GM10847 (cell line): ENCODE data around the gene MST1.
A peak's percentile ranks its signal among the peaks of the same experiment; 100 is the strongest.

Experiments used
- POLR2A ChIP-seq: IDR thresholded peaks from 2 replicates; pipeline ENCODE4 v1.6.1; 2011; ENCODE audit not compliant: insufficient read length; ENCODE audit errors: extremely low read depth

The MST1 gene

DNA sequence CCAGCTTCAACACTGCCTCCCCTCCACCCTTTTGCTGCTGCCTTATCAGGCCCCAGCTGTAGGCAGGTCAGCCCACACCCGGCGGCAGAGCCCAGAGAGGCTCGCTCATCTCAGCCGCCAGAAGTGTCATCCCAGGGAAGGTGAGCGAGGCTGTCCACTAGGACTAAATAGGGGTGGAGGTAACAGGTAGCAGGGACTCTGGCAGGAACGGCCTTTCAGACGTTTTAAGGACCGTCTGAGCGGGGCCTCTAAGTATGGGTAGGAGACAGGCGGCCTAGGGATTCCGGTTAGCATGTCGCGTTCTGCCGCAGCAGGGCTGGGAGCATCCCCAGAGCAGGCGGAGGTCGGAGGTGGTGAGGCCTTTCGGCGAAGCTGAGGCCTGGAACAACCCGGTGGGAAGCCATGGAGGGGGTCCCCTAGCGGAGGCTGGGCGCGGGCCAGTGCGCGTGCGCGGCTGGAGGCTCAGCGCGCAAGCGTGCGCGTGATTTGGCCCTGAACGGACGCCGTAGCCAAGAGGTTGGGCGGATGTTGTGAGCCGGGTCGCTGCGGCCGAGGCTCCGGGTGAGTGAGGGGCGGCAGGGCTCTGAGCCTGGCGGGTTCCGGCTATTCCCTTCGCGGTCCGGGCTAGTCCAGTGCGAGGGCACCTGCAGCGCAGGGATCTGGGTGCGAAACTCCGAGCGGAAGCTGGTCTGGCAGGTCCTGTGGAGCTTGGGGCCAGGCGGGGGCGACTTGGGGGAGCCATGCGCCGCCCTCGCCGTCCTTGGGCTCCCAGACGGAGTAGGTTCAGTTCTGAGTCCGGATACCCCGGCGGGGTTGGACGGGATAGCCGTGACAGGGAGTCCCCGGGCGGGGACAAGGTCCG, at the start of gene MST1, which contains the start of gene RNF123:
Gene MST1, minus strand, starts transcription at position 429 of the 862 bp plus-strand sequence. CDS start 783 bp downstream, outside the sequence.
Gene RNF123, plus strand, starts transcription at position 512 of the 862 bp plus-strand sequence. CDS start 1,609 bp downstream, outside the sequence.
- TF ChIP-seq POLR2A = peak; percentile 51

- no peak for TF ChIP-seq POLR2A
Measured at GRCh38 chr3:49738067-49738713, 48.9 kb upstream of the MST1 start.

DNA sequence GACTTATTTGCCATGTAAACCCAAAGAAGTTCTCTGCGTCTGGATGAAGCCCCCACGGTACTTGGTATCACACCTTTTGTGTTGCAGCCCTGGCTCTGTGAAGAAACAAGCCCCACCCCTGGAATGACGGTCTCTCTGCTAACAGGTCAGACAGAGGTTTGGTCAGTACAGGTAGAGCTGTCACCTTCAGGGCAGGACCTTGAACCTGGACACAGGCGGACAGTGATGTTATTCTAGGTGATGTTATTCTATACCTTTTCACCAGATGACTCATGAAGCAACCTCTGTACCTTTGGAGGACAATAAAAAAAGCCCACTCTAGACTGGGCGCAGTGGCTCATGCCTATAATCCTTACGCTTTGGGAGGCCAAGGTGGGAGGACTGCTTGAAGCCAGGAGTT, 45.5 kb upstream of the MST1 start:
- no peak for TF ChIP-seq POLR2A

- no peak for TF ChIP-seq POLR2A
Measured at GRCh38 chr3:49733551-49733950, 44.3 kb upstream of the MST1 start.

GRCh38 chr3:49732597-49732996, 43.3 kb upstream of the MST1 start:
- no peak for TF ChIP-seq POLR2A

DNA sequence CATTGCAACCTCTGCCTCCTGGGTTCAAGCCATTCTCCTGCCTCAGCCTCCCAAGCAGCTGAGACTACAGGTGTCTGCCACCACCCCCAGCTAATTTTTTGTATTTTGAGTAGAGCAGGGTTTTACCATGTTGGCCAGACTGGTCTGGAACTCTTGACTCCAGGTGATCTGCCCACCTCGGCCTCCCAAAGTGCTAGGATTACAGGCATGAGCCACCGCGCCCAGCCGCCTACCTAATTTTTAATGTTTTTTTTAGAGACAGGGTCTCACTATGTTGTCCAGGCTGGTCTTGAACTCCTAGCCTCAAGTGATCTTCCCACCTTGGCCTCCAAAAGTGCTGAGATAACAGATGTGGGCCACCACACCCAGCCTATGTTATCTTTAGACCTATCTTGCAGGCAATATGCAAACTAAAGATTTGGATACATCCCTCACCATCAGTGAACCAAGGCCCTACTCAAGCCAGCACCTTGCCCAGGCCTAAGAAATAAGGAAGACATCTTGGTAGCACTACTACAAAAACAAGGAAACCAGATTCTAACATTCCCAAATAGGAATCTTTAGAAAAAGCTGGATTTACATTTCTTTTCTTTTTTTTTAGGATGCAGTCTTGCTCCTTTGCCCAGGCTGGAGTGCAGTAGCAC, 40.8 kb upstream of the MST1 start:
- no peak for TF ChIP-seq POLR2A

GRCh38 chr3:49727924-49728361, 38.7 kb upstream of the MST1 start:
- TF ChIP-seq POLR2A = no peak

GRCh38 chr3:49727154-49727923, 38.1 kb upstream of the MST1 start:
- TF ChIP-seq POLR2A = no peak

- TF ChIP-seq POLR2A = no peak
Measured at GRCh38 chr3:49725906-49726681, 36.8 kb upstream of the MST1 start.

GRCh38 chr3:49724586-49724985, 35.3 kb upstream of the MST1 start:
- TF ChIP-seq POLR2A = no peak

DNA sequence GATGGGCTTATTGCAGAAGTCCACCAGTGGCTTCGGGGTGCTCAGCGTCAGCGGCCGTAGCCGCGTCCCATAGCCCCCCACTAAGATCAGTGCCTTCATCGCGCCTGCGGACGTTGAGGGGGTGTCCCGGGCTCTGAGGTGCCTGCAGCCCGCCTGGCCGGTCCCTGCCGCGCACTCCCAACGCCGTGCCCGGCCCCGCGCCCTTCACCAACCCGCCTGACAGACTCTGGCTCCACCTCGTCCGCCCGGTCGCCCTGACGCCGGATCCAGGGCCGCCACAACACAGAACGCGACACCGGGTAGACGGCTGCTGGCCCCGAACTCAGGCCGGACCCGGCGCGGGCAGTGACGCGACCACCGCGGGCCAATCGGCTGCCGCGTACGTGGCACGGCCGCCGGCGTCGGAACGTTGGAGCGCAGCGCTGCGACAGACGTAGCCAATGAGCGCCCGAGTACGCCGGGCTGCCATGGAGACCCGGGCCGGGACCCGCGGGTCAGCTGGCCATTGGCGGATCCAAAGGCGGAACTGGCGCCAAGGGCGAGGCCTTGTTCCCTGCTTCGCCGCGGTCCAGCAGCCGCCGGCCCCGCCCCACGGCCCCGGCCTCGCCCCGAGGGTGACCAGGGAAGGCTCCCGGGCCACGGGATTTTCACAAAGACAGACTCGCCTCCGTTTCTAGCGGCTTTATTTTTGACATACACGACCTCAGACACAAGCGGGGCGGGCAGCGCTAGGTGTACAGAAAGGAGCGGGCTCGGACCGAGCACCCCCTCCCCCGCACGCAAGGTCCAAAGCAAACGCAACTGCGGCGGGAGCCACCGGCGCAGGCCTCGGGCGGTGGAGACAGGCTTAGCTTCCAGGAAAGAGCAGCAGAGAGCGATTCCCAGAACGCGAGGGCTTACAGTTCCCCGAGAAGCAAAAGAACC, 34.6 kb upstream of the MST1 start, which contains the start of gene GMPPB:
Gene GMPPB, minus strand, starts transcription at position 324 of the 924 bp plus-strand sequence. Its CDS starts 225 bp downstream, at position 99.
- TF ChIP-seq POLR2A = peak; percentile 65

DNA sequence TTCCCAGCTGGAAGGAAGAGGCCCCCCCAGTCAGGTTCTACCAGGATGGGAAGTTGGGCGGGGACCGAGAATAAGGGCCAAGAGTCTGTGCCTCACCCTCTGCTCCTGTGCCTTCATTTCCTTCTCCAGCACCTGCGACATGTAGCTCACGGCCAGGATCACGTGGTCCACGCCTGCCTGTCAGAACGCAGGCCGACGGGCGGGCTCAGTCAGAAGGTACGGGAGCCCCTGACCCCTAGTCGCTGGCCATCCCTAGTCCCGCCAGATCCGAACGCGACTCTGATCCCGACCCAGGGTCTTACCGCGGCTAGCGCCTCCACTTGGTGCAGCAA, 34.0 kb upstream of the MST1 start:
- no peak for TF ChIP-seq POLR2A

DNA sequence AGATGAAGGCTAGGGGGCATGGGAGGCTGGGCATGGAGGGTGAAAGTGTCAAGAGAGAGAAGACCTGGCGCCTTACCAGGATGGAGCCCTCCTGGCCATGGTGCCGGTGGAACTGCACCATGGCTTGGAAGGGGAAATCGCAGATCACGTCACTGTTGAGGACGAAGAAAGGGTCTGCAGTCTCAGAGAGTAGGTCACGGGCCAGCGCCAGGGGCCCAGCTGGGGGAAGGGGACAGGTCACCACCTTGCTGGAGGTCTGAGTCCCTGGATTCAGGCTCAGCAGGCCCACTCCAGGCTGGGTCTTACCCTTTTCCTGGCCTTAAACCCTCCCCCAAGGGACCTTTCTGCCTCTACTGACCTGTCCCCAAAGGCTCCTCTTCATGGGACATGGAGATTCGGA, 33.6 kb upstream of the MST1 start:
- no peak for TF ChIP-seq POLR2A
